ENCODE measurements around the gene SRRM4. TPM values are rescaled to one million over a fixed set of nuclear protein-coding genes. Genes with fewer than 3 reads are reported as not detected.

The SRRM4 gene
- total and polyA plus RNA-seq, 12 donors: 0.06 to 0.49 (median 0.29) TPM

DNA sequence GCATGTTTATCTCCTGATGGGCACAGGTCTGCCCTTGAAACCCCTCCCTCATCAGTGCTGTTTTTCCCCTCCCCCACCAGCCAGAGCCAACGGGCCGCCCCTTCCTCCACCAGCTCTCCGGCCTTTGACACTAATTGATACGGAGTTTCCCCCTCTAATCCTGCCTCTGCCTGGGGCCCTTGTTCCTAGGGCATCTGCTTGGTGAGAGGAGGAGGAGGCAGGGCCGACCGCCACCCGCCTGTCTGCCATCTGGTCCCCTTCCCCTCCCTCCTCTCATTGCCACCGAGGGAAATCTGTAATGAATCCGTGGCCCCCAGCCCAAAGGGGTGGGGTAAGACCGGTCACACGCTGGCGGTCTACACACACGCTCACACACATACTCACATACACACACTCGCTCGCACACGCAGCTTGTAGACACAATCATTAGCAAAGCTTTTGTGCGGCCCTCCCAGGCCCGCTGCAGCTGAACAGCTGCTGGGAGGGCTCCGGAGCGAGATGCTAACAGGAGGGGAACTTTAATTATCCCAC is 27.4 kb downstream of the SRRM4 start:
- Histone ChIP-seq H3K4me3 (no peak overlapping the region), H3K27me3 (peaks cover 0 to 76% (median 52%) of the 10 kb centered on the region in 7 donors), H3K9me3 (peaks cover 0 to 19% (median 0%) of the 10 kb centered on the region in 11 donors), H3K27ac (no peak overlapping the region), H3K36me3 (no peaks in the 10 kb centered on the region), H3K4me1 (no peaks in the 10 kb centered on the region)
- DNase-seq: no peak
- TF ChIP-seq, protein P1, sequence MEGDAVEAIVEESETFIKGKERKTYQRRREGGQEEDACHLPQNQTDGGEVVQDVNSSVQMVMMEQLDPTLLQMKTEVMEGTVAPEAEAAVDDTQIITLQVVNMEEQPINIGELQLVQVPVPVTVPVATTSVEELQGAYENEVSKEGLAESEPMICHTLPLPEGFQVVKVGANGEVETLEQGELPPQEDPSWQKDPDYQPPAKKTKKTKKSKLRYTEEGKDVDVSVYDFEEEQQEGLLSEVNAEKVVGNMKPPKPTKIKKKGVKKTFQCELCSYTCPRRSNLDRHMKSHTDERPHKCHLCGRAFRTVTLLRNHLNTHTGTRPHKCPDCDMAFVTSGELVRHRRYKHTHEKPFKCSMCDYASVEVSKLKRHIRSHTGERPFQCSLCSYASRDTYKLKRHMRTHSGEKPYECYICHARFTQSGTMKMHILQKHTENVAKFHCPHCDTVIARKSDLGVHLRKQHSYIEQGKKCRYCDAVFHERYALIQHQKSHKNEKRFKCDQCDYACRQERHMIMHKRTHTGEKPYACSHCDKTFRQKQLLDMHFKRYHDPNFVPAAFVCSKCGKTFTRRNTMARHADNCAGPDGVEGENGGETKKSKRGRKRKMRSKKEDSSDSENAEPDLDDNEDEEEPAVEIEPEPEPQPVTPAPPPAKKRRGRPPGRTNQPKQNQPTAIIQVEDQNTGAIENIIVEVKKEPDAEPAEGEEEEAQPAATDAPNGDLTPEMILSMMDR (IDR thresholded peaks at IDR 0.05): no peak
- intact Hi-C loops (cut with DNase I): no loop called here
- no peak for ATAC-seq
- 2 to 3% methylated on average over 20 of the region's 20 CpGs for WGBS, 2 donors

DNA sequence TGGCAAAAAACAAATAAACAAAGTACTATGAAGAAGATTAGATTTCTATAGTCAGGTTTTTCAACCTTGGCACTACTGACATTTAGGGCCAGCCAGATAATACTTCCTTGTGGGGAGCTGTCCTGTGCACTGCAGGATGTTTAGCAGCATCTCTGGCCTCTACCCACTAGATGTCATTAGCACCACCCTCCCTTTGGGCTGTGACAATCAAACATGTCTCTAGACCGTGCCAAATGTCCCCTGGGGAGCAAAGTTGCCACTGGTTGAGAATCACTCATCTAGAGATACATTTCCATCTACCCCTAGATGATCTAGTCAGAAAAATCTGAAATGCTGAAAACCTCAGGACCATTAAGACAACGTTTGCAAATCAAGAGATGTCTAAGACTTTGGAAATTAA is 29.9 kb downstream of the SRRM4 start:
- H3K9me3 ChIP-seq: peaks cover 0 to 19% (median 0%) of the 10 kb centered on the region in 11 donors
- intact Hi-C loops (cut with DNase I): no loop called here
- H3K4me3 ChIP-seq: no peak overlapping the region
- no peaks in the 10 kb centered on the region for H3K36me3 ChIP-seq
- H3K4me1 ChIP-seq: no peaks in the 10 kb centered on the region
- peaks cover 0 to 64% (median 53%) of the 10 kb centered on the region in 7 donors for H3K27me3 ChIP-seq
- no peak for DNase-seq
- WGBS, 2 donors: 30 to 35% methylated on average over 2 of the region's 2 CpGs
- TF ChIP-seq, protein P1 (IDR thresholded peaks at IDR 0.05): no peak
- no peak overlapping the region for H3K27ac ChIP-seq
- no peak for ATAC-seq

GRCh38 chr12:119012179-119012578 is 30.8 kb downstream of the SRRM4 start:
- DNase-seq: no peak
- WGBS, 2 donors: 32 to 41% methylated on average over 3 of the region's 3 CpGs
- Histone ChIP-seq H3K9me3 (peaks cover 0 to 19% (median 0%) of the 10 kb centered on the region in 11 donors), H3K27me3 (peaks cover 0 to 64% (median 47%) of the 10 kb centered on the region in 7 donors), H3K36me3 (no peaks in the 10 kb centered on the region), H3K4me3 (no peak overlapping the region), H3K4me1 (no peaks in the 10 kb centered on the region), H3K27ac (no peak overlapping the region)
- no peak for ATAC-seq
- intact Hi-C loops (cut with DNase I): no loop called here
- TF ChIP-seq, protein P1 (IDR thresholded peaks at IDR 0.05): no peak

GRCh38 chr12:119013023-119013422 is 31.7 kb downstream of the SRRM4 start:
- Histone ChIP-seq H3K36me3 (no peaks in the 10 kb centered on the region), H3K27ac (no peak overlapping the region), H3K4me3 (no peak overlapping the region), H3K9me3 (peaks cover 0 to 19% (median 0%) of the 10 kb centered on the region in 11 donors), H3K4me1 (no peaks in the 10 kb centered on the region), H3K27me3 (peaks cover 0 to 64% (median 40%) of the 10 kb centered on the region in 7 donors)
- no peak for ATAC-seq
- no peak for DNase-seq
- TF ChIP-seq, protein P1 (IDR thresholded peaks at IDR 0.05): no peak
- intact Hi-C loops (cut with DNase I): no loop called here

Measured in heart right ventricle (tissue), 16 donors.